OCI-LY7 (cell line): Measurements from ENCODE around the gene SSU72. TPM values are rescaled to one million over a fixed set of nuclear protein-coding genes. Genes with fewer than 3 reads are reported as not detected.

Experiments used
- BruUV-seq: library from RNA; stranded (reverse); fragments of 400-500 nt; replicated peaks from 2 replicates; lab custom pipeline; 2021; lab: Mats Ljungman, UMichigan
- CTCF ChIA-PET: fragments of 300-600 bp; sonication (Branson Sonifier 250); formaldehyde crosslinking; loops from one replicate; lab custom pipeline; 2022; ENCODE audit warnings: antibody characterized with exemption; ENCODE audit not compliant: unreplicated experiment; lab: Charles Lee
- POLR2A ChIA-PET: fragments of 300-600 bp; sonication (Branson Sonifier 250); formaldehyde crosslinking; loops from one replicate; lab custom pipeline; 2022; ENCODE audit warnings: antibody characterized with exemption; lab: Charles Lee
- DNase-seq: peaks from one replicate; pipeline ENCODE4 v3.0.0-alpha.2; 2015; ENCODE audit warnings: low spot score
- H2AFZ ChIP-seq: fragments of 200-600 bp; sonication (generic), shearing (Covaris generic); 2 replicates; pipeline ENCODE4 v1.6.1; 2014; ENCODE audit warnings: mild to moderate bottlenecking, antibody characterized with exemption, low read length, moderate library complexity
- H3K27ac ChIP-seq: fragments of 200-600 bp; sonication (generic); 2 replicates; pipeline ENCODE4 v1.5.1; 2014; ENCODE audit warnings: mixed run types, low read depth, mild to moderate bottlenecking, moderate library complexity, low read length, inconsistent platforms; ENCODE audit not compliant: poor library complexity, severe bottlenecking
- H3K36me3 ChIP-seq: fragments of 200-600 bp; sonication (generic); 2 replicates; pipeline ENCODE4 v1.6.1; 2014; ENCODE audit warnings: mild to moderate bottlenecking, antibody characterized with exemption, low read length, moderate library complexity, mixed read lengths; ENCODE audit not compliant: insufficient read depth
- H3K4me1 ChIP-seq: fragments of 200-600 bp; sonication (generic); 2 replicates; pipeline ENCODE4 v1.5.1; 2014; ENCODE audit warnings: mild to moderate bottlenecking, low read length; ENCODE audit not compliant: insufficient read depth, poor library complexity, severe bottlenecking
- H3K4me2 ChIP-seq: fragments of 200-600 bp; sonication (generic); 2 replicates; pipeline ENCODE4 v1.6.1; 2014; ENCODE audit warnings: mild to moderate bottlenecking, low read length
- H3K4me3 ChIP-seq: fragments of 200-600 bp; sonication (generic); 2 replicates; pipeline ENCODE4 v1.5.1; 2014; ENCODE audit warnings: mild to moderate bottlenecking, low read depth, low read length; ENCODE audit not compliant: poor library complexity, severe bottlenecking
- H3K79me2 ChIP-seq: fragments of 200-600 bp; sonication (generic); 2 replicates; pipeline ENCODE4 v1.6.1; 2016; ENCODE audit warnings: low read depth, mild to moderate bottlenecking, low read length, moderate library complexity, mixed read lengths; ENCODE audit not compliant: insufficient read depth
- H3K9me2 ChIP-seq: fragments of 200-600 bp; sonication (generic); 2 replicates; pipeline ENCODE4 v1.6.1; 2016; ENCODE audit warnings: mild to moderate bottlenecking, low read length, mixed read lengths; ENCODE audit not compliant: insufficient read depth
- H3K9me3 ChIP-seq: fragments of 200-600 bp; sonication (generic); 2 replicates; pipeline ENCODE4 v1.6.1; 2014; ENCODE audit warnings: mild to moderate bottlenecking, mixed run types, low read length, mixed read lengths
- H4K20me1 ChIP-seq: fragments of 200-600 bp; sonication (generic); 2 replicates; pipeline ENCODE4 v1.6.1; 2014; ENCODE audit warnings: mild to moderate bottlenecking, antibody characterized with exemption, low read length, moderate library complexity, mixed read lengths; ENCODE audit not compliant: insufficient read depth
- EZH2phosphoT487 ChIP-seq: fragments of 200-600 bp; sonication (generic); IDR thresholded peaks from 2 replicates; pipeline ENCODE4 v1.6.1; 2018; ENCODE audit warnings: low read depth, borderline replicate concordance, mild to moderate bottlenecking, mixed run types, antibody characterized with exemption, low read length, moderate library complexity, mixed read lengths
- intact Hi-C: fragments of 100-400 bp; cut with micrococcal nuclease; formaldehyde crosslinking; loops from one replicate; pipeline ENCODE4 v1.10.0; 2022; ENCODE audit not compliant: unreplicated experiment
- total RNA-seq, 2 experiments: library from RNA; depleted of rRNA in 1 of 2; stranded (reverse); fragments of >200 nt in 1 of 2; shearing (Covaris generic) in 1 of 2; gene quantifications; 2 replicates each; pipeline ENCODE4 v1.2.3, GENCODE V29; 2014 to 2022
- TF ChIP-seq, protein P1 (sequence below): fragments of 200-600 bp; sonication (generic); conservative IDR thresholded peaks from 2 replicates; pipeline ENCODE4 v1.5.1; 2014; ENCODE audit warnings: mild to moderate bottlenecking, antibody characterized with exemption, low read length, moderate library complexity, mixed read lengths

SSU72 gene
- total RNA-seq, 2 experiments from 2014 or later = 97.7 to 149 TPM

DNA sequence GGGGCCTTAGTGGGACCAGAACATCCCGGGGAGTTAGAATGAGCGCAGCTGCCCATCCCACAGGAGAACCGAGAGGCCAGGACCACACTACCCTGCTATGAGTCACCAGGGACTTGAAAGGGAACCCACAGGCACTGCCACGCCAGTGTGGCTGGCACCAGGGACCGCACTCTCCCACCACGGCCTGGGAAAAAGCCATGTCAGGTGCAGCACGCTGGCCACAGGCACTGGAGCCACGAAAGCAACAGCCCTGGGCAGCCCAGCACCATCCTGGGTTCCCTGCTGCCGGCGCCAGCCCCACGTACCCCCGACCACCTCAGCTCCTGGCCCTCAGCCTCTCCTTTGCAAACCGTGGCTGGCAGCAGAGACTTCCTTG is 20.1 kb downstream of the SSU72 start:
- peaks cover 33% of the 10 kb centered on the region for H3K4me1 ChIP-seq
- H3K4me3 ChIP-seq = no peak overlapping the region
- POLR2A ChIA-PET = no interaction called here
- no TSS peak for BruUV-seq
- CTCF ChIA-PET = no interaction called here
- no peak overlapping the region for H3K27ac ChIP-seq
- TF ChIP-seq, protein P1, sequence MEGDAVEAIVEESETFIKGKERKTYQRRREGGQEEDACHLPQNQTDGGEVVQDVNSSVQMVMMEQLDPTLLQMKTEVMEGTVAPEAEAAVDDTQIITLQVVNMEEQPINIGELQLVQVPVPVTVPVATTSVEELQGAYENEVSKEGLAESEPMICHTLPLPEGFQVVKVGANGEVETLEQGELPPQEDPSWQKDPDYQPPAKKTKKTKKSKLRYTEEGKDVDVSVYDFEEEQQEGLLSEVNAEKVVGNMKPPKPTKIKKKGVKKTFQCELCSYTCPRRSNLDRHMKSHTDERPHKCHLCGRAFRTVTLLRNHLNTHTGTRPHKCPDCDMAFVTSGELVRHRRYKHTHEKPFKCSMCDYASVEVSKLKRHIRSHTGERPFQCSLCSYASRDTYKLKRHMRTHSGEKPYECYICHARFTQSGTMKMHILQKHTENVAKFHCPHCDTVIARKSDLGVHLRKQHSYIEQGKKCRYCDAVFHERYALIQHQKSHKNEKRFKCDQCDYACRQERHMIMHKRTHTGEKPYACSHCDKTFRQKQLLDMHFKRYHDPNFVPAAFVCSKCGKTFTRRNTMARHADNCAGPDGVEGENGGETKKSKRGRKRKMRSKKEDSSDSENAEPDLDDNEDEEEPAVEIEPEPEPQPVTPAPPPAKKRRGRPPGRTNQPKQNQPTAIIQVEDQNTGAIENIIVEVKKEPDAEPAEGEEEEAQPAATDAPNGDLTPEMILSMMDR = no peak
- no peak for TF ChIP-seq EZH2phosphoT487
- intact Hi-C loops = no loop called here
- no peaks in the 10 kb centered on the region for H3K9me3 ChIP-seq
- no peaks in the 10 kb centered on the region for H3K9me2 ChIP-seq
- H3K36me3 ChIP-seq = peaks cover 13% of the 10 kb centered on the region; the same call in 1 of the 2 replicates
- H3K4me2 ChIP-seq = no peak overlapping the region
- no peaks in the 10 kb centered on the region for H4K20me1 ChIP-seq
- no peak for DNase-seq
- no peak overlapping the region for H2AFZ ChIP-seq
- H3K79me2 ChIP-seq = no peaks in the 10 kb centered on the region; the same call in 1 of the 2 replicates

- TF ChIP-seq, protein P1 = no peak
- TF ChIP-seq EZH2phosphoT487 = no peak
- Histone ChIP-seq H3K4me2 (no peak overlapping the region), H3K9me3 (no peaks in the 10 kb centered on the region), H3K9me2 (no peaks in the 10 kb centered on the region), H3K4me3 (no peak overlapping the region), H2AFZ (no peak overlapping the region), H3K36me3 (peaks cover 14% of the 10 kb centered on the region; the same call in 1 of the 2 replicates), H4K20me1 (no peaks in the 10 kb centered on the region), H3K79me2 (no peaks in the 10 kb centered on the region; the same call in 1 of the 2 replicates), H3K27ac (no peak overlapping the region), H3K4me1 (peaks cover 28% of the 10 kb centered on the region)
- ChIA-PET CTCF (no interaction called here), POLR2A (no interaction called here)
- intact Hi-C loops = no loop called here
- no TSS peak for BruUV-seq
- no peak for DNase-seq
Observed at GRCh38 chr1:1553821-1554494, 20.7 kb downstream of the SSU72 start.

- Histone ChIP-seq H3K4me2 (no peak overlapping the region), H3K79me2 (no peaks in the 10 kb centered on the region; the same call in 1 of the 2 replicates), H3K27ac (no peak overlapping the region), H3K4me1 (peaks cover 11% of the 10 kb centered on the region), H2AFZ (no peak overlapping the region), H4K20me1 (no peaks in the 10 kb centered on the region), H3K36me3 (peaks cover 25% of the 10 kb centered on the region; the same call in 1 of the 2 replicates), H3K4me3 (no peak overlapping the region), H3K9me3 (no peaks in the 10 kb centered on the region), H3K9me2 (no peaks in the 10 kb centered on the region)
- TF ChIP-seq, protein P1 = no peak
- TF ChIP-seq EZH2phosphoT487 = no peak
- intact Hi-C loops = no loop called here
- no TSS peak for BruUV-seq
- DNase-seq = no peak
- CTCF ChIA-PET = no interaction called here
- POLR2A ChIA-PET = no interaction called here
Observed at GRCh38 chr1:1552263-1552639, 22.4 kb downstream of the SSU72 start.
